HG02852 (cell line): ENCODE measurements around the gene PCBD1.

Source experiments
- ATAC-seq: cut with Tn5 transposase; IDR thresholded peaks from one replicate; pipeline ENCODE4 v1.9.1; 2021; ENCODE audit warnings: mild to moderate bottlenecking, moderate library complexity; ENCODE audit not compliant: unreplicated experiment

Gene PCBD1

DNA sequence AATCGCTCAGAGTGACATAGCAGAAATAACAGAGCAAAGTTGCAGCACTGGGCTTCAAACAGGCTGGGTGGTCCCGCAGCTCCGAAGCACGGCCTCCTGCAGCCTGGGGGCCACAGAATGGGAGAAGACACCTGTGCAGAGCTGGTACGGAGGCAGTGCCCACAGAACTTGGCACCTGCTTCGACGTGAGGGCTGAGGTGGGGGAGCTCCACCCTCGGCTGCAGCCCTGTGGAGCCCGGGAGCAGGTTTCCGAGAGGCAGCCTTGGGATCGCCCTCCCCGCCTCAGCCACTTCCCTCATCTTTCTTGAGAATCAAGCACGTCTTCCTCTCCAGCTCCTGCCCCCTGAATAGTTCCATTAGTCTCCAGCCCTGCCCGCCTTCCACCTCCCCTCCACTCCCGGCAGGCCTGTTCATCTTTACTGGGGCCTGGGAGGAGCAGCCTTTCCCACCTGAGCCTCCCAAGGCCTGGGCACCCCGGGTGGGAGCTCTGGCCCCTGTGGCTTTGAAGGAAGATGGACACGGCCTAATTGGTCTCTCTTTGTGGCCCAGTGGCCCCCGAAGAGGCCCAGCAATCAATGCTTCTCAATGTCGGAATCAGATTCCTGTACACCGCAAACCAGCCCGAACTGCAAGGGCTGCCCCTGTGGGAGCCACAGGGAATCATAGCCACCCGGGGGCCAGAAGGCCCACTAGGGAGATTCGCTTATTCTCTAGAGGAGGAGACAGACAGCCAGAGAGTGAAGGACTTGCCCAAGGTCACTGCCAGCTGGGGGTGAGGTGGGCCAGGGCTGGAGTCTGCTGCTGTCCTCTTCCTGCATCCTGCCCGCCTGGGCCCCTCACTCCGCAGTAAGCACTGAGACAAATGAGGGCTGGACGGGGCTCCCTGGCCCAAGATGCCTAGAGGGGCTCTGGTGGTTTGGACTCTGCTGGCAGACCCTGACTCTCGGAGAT is 17.0 kb upstream of the PCBD1 start:
- no peak for ATAC-seq

DNA sequence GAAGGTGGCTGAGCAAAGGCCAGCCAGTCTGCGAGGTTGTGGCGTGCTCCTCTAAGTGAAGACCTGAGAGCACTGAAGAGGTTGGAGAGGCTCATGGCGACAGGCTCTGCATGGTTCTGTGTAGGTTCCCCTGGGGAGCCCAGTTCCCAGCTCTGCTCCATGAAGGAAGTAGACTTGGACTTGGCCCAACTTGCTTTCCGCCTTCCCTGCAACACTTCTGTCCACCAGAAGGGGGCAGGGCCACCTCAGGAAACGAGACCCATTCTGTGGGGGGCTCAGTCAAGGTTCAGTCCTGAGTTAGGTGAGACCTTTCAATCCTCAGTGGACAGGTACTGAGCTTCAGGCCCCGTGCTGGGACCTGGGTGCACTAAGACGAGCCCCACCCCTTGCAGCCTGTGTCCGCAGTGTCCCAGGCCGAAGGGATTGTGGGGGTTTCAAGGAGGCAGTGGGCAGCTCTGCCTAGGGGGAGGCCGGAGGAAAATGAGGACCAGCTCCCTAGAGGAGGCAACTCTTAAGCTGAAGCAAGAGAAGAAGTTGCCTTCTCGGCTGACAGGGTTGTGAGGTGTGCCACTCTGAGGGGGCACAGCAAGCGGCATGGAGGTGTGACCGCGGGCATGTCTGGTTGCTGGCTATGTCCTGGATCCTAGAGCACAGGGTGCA is 15.0 kb upstream of the PCBD1 start:
- ATAC-seq: no peak

DNA sequence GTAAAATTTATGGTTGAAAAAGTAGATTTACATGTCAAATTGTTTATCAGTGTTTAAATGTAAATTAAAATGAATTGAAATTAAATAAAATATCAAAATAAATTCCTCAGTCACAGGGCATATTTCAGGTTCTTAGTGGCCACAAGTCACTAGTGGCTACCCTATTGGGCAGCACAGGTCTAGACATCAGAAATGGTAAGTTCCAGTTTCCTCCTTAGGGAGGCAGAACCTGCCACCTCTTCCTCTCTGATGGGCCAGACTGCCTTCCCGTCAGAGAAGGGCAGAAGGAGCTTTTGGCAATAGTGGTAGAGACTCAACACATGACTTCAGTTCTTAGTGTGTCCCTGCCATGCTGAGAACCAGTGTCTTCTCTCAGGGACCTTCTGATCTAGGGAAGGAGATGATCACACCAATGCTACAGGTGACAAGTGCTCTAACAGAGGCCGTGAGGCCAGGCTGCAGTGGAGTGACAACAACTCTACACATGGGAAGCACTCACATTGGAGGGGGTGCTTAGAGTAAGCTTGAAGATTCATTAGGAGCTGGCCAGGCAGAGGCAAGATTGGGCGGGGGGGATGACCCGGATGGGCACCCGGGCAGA is 14.4 kb upstream of the PCBD1 start:
- no peak for ATAC-seq

DNA sequence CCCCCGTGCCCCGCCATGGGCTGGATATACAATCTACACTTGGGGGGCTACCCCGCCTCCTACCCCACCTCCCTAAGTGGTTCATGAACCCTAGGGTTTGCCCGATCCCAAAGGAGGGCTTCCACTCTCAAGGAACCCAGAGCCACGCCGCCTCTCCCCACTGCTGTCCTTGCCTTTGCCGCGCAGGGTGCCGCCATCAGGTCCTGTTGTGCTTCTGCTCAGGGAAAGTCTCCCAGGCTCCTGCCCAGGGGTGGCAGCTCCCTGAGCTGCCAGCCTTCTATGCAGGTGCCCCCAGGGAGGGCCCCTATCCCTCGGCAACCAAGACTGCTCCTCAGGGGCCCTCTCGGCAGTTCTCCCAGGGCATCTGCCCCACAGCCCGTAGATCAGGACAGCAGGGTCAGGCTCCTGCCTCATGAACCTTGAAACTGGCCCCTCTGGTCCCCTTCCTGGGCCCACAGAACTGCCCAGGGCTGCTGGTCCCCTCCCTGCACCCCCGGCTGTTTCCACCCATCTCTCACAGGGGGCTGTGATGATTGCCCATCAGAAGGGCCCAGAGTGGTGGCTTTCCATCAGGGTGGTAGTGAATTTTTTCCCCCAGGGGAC is 13.0 kb upstream of the PCBD1 start:
- ATAC-seq: no peak

DNA sequence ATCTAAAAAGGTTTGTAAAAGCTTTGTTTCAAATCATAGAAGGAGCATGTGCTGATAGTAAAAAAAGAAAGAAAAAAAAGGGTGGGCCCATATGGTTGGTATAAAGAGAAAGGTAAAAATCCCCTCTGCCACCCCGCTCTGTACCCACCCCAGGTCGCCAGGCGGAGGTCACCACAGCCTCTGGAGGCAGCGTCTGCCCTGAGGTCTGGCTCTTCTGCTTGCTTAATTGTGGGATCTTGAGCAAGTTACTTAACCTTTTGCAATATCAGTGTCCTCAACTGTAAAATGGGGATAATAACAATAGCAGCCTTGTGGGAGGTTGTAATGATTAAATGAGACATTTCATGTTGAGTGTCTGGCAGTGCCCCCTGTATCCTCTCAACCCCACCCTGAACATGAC is 10.7 kb upstream of the PCBD1 start:
- no peak for ATAC-seq

DNA sequence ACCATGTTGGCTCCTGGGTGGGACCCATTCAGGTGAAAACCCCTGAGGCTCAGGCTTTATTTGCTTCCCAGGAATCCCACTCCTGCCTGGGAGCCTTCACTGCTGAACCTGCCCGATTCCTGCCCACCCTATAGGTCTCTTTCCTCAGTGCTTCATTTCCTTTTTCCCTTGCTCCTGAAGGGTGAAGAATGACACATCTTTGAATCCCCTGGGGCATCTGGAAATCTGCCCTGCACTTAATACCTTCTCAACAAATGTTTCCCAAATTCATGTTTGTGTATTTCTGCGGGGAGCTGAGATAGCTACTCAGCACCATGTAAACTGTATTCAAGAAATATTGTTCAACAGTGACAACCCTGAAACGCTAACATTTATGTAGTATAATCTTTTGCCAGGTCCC is 10.3 kb upstream of the PCBD1 start:
- no peak for ATAC-seq

DNA sequence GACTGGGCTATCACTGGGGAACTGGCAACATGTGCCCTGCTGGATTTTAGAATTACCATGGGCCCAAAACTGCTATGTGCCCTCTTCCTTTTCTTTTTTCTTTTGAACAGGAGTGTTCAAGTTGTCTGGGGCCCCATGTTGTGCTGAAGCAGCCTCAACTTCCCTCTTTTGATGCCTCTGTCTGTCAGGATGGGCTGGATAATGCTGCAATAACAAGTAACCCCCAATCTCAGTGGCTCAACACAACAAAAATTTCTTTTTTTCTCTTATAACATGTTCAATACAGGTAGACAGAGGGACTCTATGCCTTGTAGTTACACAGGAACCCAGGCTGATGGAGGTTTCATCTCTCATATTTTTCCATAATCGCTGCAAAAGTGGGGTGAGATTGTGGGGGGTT is 8.2 kb upstream of the PCBD1 start:
- ATAC-seq: no peak

DNA sequence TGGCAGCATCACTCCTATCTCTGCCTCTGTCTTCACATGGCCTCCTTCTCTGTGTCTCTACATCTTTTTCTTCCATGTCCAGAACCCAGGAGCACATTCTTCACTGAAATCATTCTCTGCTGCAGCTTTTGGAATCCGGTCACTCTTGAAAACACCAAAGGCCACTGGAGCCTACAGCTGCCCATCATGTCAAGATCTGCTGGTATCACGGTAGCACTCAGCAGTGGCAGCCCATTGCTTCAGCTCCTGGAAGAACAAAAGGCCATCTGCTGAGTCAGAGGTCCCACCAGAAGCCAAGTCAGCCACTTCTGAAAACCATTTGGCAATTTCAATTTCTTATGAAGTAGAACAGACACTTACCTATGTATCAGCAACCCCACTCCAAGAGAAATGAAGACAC is 6.1 kb upstream of the PCBD1 start:
- ATAC-seq: no peak

DNA sequence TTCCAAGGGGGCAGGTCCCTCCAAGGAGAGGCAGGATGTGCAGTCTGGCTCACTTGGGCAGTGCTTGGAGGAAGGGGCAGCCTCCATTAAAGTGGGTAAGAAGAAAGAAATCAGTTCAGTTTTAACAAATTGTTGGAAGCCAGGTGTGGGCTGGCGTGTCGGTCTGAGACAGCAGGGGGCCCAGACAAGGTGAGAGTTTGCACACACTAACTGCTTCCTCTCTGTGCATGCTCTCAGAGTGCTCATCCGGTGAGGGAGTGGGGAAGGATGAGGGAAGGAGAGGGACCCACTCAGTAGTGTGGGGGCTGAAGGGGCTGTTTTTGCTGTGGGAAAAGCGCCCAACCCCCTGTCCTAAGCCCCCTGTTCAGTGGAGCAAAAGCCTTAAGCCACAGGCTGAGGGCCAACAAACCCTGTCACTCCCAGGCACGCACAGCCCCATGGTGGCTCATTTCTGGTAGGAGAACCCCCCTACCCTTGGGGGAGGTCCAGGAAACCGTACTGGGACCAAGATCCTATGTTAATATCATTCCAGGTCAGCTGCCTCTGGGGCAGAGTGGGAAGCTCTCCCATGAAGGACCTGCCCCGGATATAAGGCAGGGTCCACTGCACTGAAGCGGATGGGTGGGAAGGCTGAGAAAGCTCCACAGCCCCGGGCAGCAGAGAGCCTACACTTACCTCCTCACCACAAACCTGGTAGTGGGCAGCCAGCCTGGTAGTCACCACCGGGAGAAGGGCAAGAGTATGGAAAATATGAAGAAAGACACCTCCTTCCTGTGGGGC is 5.1 kb upstream of the PCBD1 start:
- no peak for ATAC-seq

DNA sequence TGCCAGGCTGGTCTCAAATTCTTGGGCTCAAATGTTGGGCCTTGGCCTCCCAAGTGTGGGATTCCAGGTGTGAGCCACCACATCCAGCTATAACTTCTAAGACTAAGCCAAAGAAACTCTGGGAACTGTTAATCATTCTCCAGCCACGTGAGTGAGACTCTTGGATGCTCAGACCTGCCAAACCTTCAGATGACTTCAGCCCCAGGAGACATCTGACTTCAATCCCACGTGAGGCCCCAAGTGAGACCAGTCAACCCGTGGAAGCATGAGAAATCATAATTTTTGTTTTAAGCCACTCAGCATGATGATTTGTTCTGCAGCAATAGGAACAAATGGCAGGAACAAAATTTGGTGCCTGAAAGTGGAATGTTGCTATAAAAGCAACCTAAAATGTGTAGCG is 4.3 kb upstream of the PCBD1 start:
- ATAC-seq: no peak

DNA sequence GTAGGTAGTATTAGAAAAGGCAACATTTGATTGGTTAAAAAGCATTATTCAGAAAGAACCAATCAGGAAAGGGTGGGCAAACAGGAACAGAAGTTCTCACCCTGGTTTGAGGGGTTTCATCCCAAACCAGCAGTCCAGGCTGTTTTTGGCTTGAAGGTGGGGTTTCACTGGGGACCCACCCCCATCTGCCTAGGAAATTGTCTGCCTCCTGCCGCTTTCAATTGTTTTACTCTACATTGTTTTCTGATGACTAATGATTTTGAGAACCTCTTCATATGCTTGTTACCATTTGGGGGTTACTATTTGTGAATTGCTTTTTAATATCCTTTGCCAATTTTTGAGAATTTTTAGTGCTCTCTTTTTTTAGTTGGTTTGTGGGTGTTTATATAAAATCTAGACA is 3.3 kb upstream of the PCBD1 start:
- ATAC-seq: no peak

DNA sequence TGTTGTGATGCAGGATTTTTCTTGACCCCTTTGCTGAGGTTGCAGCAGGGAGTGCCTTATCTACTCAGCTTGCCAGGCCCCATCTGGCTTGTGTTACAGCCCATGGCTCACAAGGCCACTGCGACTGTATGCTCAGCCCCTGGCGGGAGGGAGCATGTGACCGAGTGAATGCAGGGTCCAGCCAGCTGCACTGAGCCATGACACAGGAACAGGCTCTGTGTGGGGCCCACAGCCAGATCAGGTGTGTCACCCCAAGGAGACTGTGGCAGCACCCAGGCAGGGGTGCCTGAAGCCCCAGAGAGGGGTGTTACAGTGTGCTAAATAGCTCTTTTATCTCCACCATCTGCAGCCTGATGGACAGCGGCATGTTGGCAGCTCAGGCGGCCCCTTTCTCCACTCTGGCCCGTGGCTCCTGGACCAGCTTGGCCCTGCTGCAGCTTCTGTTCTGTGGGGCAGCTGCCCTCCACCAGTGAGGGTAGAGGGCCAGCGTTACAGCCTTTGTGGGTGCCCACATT is 2.6 kb upstream of the PCBD1 start:
- ATAC-seq: no peak

DNA sequence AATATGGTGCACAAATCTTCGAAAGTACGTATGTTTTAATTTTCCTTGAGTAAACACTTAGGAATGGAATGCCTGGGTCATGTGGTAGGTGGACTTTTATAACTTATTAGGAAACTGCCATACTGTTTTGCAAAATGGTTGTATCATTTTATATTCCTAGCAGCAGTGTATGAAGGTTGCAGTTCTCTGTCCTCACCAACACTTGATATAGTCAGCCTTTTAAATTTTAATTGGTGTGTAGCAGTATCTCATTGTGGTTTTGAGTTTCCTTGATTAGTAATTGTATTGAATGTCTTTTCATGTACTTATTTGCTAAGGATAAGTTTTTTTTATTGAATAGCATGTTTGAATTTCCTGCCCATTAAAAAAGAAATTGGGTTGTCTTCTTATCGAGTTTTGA is 926 bp upstream of the PCBD1 start:
- no peak for ATAC-seq

DNA sequence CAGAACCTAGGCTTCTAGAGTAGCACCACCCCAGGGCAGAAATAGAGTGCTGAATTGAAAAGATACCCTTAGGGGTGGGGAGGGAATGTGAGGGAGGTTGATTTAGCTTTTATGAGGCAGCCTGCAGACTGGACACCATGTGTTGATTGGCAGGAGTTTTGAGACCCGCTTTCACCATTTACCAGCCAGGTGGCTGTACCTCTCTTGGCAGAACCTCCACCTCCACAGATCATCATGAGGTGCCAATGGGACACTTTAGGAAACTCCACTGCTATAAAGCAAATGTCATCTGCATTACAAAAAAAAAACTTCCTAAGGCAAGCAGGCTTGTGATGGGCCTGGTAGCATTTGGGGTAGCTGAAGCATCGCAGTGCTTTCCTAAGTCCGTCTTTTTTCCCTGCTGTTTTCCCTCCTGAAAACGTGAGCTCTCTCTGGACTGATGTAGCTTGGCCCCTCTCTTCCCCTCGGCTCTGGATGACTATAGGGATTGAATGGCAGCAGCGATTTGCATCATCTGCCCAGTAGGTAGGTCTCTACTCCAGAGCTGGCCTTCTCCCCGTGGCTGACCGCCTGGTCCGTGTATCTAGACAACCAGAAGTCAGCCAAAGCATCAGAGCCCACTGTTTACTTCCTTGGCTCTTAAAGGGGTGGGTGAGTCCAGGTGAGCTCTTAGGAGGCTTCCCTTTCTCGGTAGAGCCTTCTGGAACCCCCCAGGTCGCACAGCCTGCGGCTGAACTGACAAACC is 1.3 kb downstream of the PCBD1 start:
- ATAC-seq: no peak

DNA sequence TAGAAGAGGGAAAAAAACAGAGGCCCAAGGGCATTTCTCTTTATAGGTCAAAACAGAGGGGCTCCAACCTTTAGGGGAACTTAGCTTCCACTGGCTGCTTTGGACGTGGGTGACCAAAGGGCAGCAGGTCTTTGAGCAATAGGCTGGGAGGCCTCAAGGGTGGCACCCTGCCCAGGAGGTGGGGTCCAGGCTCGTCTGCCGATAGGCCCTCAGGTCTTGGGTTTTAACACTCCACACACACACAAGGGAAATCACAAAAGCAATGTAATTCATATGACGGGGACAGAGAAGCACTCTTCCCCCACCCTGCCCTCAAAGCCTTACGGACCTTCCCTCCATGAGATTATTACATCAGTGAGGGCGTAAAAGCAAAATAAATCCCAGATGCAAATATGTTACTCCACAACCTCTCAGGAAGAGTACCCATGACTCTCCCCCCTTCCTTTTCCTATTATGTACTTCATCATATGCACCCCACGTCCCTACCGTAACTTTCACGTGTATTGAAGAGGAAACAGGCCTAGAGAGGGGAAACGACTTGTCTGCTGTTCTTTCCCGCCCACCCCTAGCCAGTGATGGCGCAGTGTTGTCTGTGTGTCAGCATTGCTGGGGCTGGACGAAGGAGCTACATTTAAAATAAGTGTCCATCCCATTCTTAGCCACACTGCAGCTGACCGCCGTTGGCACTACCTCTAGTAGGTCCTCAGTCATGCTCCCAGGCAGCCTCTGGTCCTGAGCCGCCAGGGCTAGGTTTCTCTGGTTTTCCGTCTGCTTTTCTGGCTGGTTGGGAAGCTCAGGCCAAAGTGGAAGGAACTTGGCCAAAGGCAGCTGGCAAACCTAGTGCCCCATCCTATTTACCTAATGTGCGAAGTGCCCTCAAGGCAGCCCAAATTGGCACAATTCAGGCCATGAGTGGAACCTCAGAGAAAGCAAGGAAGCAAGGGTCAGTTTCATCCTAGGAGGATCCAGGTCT is 2.1 kb downstream of the PCBD1 start:
- ATAC-seq: no peak

DNA sequence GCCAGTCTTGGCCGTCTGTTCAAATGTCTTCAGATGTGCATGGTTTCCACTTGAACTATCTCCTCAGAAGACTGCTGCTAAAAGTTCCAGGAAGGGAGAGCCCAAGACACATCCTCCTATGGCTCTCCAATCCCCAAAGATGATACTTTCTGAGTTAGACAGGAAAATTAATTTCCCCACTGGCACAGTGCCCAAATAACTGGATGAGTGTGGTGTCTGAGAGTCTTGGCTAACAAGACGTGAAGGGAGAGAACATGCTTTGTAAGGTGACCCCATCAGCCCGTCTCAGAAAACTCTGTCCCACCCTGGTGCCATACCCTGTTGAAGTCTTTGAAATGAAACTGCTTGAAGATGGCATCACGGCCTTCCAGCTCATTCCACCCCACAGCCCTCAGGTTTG is 2.9 kb downstream of the PCBD1 start:
- ATAC-seq: no peak

DNA sequence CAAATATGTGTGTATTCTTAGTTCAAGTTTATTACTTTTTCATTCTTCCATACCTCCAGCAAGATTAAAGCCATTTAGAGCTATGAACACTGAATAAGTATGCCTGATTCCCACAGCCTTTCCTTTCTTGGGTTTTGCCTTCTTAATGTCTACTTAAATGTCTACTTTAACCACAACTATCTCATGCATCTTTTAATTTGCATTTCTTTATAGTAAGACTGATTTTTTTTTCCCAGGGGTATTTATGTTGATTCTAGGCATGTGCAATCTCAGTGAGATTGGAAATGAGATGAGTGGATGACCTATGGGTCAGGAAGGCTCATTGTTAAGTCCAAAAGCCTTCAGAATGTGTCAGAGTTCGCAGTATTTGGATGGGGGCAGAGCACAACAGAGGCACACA is 3.6 kb downstream of the PCBD1 start:
- ATAC-seq: no peak

DNA sequence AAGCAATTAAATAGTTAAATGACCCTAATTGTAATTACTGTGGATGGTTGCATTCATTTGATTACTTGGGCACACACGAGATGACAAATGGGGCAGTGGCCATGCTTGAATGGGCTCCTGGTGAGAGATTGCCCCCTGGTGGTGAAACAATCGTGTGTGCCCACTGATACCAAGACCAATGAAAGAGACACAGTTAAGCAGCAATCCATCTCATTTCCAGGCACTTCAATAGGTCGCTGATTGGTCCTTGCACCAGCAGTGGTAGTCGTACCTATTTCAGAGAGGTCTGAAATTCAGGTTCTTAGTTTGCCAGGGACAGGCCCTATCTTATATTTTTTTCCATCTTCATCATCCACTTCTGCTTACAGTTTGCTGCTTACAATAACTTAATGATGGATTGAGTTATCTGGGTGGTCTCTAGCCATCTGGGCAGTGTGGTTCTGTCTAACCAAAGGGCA is 8.3 kb downstream of the PCBD1 start:
- ATAC-seq: no peak

DNA sequence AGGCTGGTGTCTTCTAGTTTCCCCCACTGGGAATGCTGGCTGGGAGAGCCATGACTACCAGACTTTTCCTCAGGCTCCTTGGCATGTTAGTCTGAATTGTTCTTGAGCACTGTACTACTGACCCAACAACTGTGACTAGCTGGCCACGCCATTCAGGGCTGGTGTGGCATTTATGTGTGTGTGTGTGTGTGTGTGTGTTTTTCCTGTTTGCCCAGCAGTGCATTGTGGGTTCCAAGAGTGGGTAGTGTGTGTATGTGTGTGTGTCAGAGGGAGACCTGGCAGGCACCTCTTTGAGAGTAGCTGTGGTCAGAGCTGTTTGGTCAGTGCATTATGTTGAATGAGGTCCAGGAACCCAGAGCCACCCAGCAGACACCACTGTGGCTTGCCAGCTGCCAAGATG is 9.2 kb downstream of the PCBD1 start:
- ATAC-seq: no peak
